Measurements from ENCODE around the gene BAD.
"Not testable (repeated sequence)": the region's sequence is repeated elsewhere in the genome, so short reads cannot be mapped to it uniquely, and the experiment has no call there.

BAD gene

DNA sequence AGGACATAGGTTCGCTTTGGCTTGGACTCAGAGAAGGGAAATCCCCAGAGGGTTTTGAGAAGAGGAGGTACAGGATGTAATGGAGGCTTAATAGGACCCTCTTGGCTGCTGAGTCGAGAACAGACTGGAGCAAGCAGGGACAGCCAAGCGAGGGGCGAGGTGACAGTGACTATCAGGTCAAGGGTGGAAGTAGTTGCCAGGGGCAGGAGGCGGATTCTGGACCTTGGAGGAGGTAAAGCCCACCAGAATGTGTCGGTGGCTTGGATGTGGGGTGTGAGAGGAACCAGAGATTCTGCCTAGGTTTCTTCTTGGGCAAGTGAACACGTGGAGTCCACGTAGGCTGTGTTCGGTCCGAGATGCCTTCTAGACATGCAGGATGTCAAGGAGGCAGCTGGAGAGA, 28.5 kb upstream of the BAD start:
- H3K4me3 Mint-ChIP-seq = no peak overlapping the region
- H3K4me1 Mint-ChIP-seq = peaks cover 12% of the 10 kb centered on the region
- H3K27me3 Mint-ChIP-seq (ENCODE audit: low read depth, poor library complexity) = no peaks in the 10 kb centered on the region
- no peak for DNase-seq
- H3K9me3 Mint-ChIP-seq = no peaks in the 10 kb centered on the region
- no peak for TF ChIP-seq CTCF (IDR thresholded peaks at IDR 0.05)
- peaks cover 5% of the 10 kb centered on the region for H3K36me3 Mint-ChIP-seq (ENCODE audit: low read depth)
- H3K27ac Mint-ChIP-seq = peak overlapping the region; percentile 95

GRCh38 chr11:64307795-64308194, 23.3 kb upstream of the BAD start:
- Mint-ChIP-seq H3K27ac (peak overlapping the region; percentile 72), H3K27me3 (ENCODE audit: low read depth, poor library complexity) (peaks cover 15% of the 10 kb centered on the region), H3K4me1 (peaks cover 25% of the 10 kb centered on the region), H3K4me3 (peak overlapping the region; percentile 37)
- not testable (repeated sequence) for DNase-seq; H3K9me3 Mint-ChIP-seq; H3K36me3 Mint-ChIP-seq (ENCODE audit: low read depth)

DNA sequence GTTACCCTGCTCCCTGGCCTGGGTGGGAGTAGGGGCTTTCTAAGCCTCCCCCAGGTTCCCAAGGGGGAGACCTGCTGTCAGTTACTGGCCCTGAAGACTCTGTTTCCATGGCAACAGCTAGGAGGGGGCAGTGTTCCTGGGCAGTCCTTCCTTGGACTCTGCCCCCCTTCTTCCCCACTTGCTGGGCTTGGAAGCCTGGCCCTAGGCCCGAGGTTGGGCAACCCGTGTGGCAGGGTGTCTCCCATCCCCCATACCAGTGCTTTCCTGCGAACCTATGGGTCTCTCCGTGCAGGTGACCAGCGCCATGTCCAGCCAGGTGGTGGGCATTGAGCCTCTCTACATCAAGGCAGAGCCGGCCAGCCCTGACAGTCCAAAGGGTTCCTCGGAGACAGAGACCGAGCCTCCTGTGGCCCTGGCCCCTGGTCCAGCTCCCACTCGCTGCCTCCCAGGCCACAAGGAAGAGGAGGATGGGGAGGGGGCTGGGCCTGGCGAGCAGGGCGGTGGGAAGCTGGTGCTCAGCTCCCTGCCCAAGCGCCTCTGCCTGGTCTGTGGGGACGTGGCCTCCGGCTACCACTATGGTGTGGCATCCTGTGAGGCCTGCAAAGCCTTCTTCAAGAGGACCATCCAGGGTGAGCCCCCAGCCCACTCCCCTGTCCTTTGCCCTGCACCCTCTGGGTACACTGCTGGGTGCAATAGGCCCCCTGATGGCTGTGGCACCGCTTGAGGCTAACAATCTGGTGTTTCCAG, 22.6 kb upstream of the BAD start:
- Mint-ChIP-seq H3K36me3 (ENCODE audit: low read depth) (peaks cover 5% of the 10 kb centered on the region), H3K4me1 (peaks cover 25% of the 10 kb centered on the region), H3K27ac (no peak overlapping the region), H3K27me3 (ENCODE audit: low read depth, poor library complexity) (peaks cover 22% of the 10 kb centered on the region), H3K4me3 (peak overlapping the region; percentile 95), H3K9me3 (no peaks in the 10 kb centered on the region)
- TF ChIP-seq CTCF (IDR thresholded peaks at IDR 0.05) = no peak
- DNase-seq = no peak

- Mint-ChIP-seq H3K27ac (peak overlapping the region; percentile 97), H3K36me3 (ENCODE audit: low read depth) (peaks cover 5% of the 10 kb centered on the region), H3K9me3 (no peaks in the 10 kb centered on the region), H3K4me3 (peak overlapping the region; percentile 95), H3K4me1 (peaks cover 25% of the 10 kb centered on the region), H3K27me3 (ENCODE audit: low read depth, poor library complexity) (peaks cover 28% of the 10 kb centered on the region)
- no peak for TF ChIP-seq CTCF (IDR thresholded peaks at IDR 0.05)
- DNase-seq = no peak
Measured at GRCh38 chr11:64306563-64306875, 22.1 kb upstream of the BAD start.

DNA sequence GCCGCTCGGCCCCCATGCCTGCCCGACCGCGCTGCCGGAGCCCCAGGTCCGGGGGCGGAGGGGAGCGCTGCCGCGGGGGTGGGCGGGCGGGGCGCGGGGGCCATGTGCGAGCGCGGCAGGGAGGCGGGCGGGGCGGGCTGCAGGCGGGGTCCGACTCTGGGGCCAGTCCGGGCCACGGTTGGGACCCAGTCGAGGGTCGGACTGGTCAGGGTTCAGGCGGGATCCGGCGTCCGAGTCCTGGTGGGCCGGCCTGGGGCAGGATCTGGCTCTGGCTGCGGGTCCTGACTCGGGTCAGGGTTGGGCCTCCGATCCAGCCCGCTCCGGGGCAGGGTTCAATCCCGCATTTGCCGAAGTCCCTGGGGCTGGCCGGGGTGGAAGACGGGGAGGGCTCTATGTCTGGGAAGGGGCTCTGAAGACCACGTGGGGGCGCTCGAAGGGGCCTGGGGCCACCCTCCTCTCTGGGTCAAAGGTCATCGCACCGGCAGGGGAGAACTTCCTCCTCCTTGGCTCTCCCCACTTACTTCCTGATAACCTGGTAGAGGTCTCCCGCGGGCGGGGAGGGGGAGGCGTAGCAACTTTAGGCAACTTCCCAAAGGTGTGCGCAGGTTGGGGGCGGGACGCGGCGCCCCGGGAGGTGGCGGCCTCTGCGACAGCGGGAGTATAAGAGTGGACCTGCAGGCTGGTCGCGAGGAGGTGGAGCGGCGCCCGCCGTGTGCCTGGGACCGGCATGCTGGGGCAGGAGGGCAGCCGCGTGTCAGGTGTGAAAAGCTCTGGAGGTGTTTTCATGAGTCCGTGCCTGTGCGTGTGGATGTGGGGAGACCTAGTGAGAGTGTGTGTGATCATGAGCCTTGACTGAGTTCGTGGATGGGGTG, 21.5 kb upstream of the BAD start:
- Mint-ChIP-seq H3K4me3 (peak overlapping the region; percentile 95), H3K9me3 (no peaks in the 10 kb centered on the region), H3K36me3 (ENCODE audit: low read depth) (peaks cover 5% of the 10 kb centered on the region), H3K27ac (peak overlapping the region; percentile 97), H3K27me3 (ENCODE audit: low read depth, poor library complexity) (peaks cover 34% of the 10 kb centered on the region), H3K4me1 (peaks cover 25% of the 10 kb centered on the region)
- peak; percentile 75 for DNase-seq
- peak; percentile 23 for TF ChIP-seq CTCF (IDR thresholded peaks at IDR 0.05)

- no peak for TF ChIP-seq CTCF (IDR thresholded peaks at IDR 0.05)
- peaks cover 41% of the 10 kb centered on the region for H3K27me3 Mint-ChIP-seq (ENCODE audit: low read depth, poor library complexity)
- DNase-seq = peak; percentile 100
- H3K4me1 Mint-ChIP-seq = peaks cover 31% of the 10 kb centered on the region
- H3K27ac Mint-ChIP-seq = peak within 1 kb of the TSS; percentile 97
- H3K36me3 Mint-ChIP-seq (ENCODE audit: low read depth) = peaks cover 5% of the 10 kb centered on the region
- no peaks in the 10 kb centered on the region for H3K9me3 Mint-ChIP-seq
- peak within 1 kb of the TSS; percentile 95 for H3K4me3 Mint-ChIP-seq
Measured at GRCh38 chr11:64305075-64305690, 20.7 kb upstream of the BAD start, which contains the start of gene ESRRA. Gene ESRRA (plus strand): TSS chr11:64305524. CDS start chr11:64307180, 1,656 bp downstream.

Measured in nephron progenitor cell (in vitro differentiated cells).